EH (cell line): ENCODE data around the gene HBE1.
A peak's percentile ranks its signal among the peaks of the same experiment; 100 is the strongest.
"Not testable (repeated sequence)": the region's sequence is repeated elsewhere in the genome, so short reads cannot be mapped to it uniquely, and the experiment has no call there.

ENCODE experiments used
- DNase-seq: peaks from one replicate; pipeline ENCODE4 v3.0.0-alpha.2; 2015; ENCODE audit warnings: low read depth

The HBE1 gene

DNA sequence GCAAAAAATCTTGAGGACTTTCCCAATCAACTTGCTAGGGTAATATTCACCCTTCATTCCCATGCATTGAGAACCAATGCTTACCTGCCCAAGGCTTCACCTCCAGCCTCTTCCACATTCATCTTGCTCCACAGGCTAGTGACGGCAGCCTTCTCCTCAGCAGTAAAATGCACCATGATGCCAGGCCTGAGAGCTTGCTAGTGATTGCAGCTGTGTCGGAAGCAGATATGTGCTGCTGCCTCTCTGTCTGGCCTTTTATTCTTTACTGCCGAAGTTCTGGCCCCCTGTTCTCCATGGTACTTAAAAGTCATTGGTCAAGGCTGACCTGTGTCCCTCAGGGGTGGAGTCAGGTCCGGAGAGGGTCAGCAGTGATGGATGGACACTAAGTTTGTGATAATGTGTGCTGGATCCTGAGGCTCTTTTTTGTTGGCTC lies at the start of gene HBE1:
Gene HBE1, minus strand, starts transcription at position 231 of the 433 bp plus-strand sequence. Its CDS starts 55 bp downstream, at position 176.
- DNase-seq, result no peak

DNA sequence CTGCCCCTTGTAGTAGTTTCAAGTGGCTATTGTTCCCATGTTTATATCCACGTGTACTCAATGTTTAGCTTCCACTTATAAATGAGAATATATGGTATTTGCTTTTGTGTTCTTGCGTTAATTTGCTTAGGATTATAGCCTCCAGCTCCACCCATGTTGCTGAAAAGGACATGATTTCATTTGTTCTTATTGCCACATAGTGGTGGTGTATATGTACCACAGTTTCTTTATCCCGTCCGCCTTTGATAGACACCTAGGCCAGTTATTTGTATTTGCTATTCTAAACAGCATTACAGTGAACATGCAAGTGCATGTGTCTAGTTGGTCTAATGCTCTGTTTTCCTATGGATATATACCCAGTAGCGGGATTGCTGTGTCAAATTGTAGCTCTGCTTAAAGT lies 47.5 kb upstream of the HBE1 start:
- DNase-seq, result no peak

- DNase-seq, result peak; percentile 59
These were observed 43.7 kb upstream of the HBE1 start for GRCh38 chr11:5313326-5314023.

- no peak for DNase-seq
These were observed 40.7 kb upstream of the HBE1 start for GRCh38 chr11:5310423-5310822.

DNA sequence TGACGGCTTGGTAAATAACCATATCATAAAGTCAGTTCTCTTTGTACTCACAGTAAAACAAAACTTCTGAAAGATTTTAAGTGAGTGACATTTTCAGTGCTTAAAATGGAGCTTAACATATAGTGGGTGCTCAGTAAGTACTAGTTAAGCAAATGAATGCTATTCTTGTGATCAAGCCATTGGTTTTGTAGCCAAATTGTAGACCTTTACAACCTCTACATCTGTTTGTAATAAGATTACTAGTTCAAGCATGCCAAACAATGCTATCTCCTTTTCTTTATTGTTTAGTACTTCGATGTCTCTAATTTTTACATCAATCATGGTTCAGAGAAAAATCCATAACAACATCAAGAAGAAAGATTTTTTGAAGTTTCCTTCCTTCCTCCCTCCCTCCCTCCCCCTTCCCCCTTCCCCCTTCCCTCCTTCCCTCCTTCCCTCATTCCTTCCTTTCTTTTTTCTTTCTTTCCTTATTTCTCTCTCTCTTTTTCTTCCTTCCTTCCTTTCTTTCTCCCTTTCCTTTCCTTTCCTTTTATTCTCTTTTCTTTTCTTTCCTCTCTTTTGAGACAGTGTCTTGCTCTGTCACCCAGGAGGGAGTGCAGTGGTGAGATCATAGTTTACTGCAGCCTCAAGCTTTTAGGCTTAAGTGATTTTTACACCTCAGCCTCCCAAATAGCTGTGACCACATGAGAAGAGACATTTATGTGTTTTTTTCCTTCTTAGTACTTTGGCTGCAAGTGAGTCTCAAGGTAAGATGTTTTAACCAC lies 37.7 kb upstream of the HBE1 start:
- DNase-seq, result peak; percentile 9

GRCh38 chr11:5304046-5304445 lies 34.3 kb upstream of the HBE1 start:
- DNase-seq, result peak; percentile 49

GRCh38 chr11:5303626-5304025 lies 33.9 kb upstream of the HBE1 start:
- no peak for DNase-seq

GRCh38 chr11:5301846-5302245 lies 32.1 kb upstream of the HBE1 start, which contains the start of gene OR51B4:
Gene OR51B4, minus strand, starts transcription at chr11:5301946. Its CDS starts 0 bp downstream, at chr11:5301946.
- DNase-seq, result no peak

DNA sequence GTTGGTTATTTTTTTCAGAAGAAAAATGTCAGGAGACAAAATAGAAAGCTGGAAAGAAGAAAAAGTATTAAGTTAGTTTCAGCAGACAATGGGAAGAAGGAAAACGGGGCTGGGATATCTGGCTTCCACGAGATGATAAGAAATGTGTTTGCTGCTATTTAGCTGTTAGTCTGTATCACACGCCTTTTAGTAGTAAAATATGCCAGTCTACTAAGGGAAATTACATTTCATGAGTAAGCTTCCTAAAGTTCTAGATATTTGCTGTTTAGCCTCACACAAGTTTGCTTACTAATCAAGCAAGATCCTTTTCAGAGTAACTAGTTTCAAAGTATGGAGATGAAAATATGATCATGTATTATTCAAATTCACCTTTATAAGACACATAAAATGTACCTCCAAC lies 30.5 kb upstream of the HBE1 start:
- no peak for DNase-seq

DNA sequence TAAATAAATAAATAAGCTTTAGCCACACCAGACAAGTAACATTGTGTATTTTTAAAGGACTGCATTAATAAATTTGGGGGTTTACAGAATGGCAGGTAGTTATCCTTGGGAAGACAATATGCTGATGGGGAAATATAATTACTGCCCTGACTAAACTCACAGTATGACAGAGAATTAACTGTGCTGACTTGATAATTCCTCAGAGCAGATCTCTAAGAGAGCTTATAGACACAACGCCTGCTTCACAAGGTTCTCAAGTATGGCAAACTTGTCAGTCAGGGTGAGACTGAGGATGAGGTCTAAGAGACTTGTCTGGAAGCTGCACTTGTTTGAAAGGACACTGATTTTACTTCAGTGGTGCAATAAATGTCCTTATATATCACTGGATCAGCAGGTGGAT lies 28.7 kb upstream of the HBE1 start:
- DNase-seq, result no peak

DNA sequence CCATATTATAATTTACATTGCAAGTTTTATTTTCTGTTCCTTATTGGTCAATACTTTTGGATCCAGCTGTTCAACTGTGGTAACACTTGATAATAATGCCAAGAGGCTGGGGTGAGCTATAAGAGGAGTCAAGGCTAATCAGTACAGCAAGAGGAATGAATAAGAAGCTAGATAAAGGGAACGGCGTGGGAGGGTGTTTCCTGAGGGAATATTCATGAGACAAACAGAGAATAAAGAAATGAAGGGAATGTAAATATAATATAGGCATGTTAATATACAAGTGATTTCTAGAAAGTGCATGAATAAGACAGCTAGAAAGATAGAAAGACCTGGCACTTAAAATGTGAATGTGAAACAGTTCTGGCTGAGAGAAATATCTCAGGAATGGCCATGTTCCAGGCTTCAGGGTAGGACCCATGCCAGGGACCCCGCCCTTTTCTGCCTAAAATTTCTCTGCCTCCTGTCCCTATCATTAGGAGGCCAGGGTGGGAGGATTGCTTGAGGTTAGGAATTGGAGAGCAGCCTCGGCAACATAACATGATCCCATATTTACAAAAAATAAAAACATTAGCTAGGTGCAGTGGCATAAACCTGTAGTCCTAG lies 28.1 kb upstream of the HBE1 start:
- no peak for DNase-seq

DNA sequence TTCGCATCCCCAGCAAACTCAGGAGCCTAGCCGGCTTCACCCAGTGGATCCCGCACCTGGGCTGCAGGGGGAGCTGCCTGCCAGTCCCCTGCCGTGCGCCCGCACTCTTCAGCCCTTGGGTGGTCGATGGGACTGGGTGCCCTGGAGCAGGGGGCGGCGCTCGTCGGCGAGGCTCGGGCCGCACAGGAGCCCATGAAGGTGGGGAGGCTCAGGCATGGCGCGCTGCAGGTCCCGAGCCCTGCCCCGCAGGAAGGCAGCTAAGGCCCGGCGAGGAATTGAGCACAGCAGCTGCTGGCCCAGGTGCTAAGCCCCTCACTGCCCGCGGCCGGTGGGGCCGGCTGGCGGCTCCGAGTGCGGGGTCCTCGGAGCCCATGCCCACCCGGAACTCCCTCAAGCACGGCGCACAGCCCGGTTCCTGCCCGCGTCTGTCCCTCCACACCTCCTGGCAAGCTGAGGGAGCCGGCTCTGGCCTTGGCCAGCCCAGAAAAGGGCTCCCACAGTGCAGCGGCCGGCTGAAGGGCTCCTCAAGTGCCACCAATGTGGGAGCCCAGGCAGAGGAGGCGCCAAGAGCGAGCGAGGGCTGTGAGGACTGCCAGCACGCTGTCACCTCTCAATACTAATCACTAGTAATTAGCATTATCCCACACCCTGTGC lies 24.7 kb upstream of the HBE1 start:
- DNase-seq, result not testable (repeated sequence)

DNA sequence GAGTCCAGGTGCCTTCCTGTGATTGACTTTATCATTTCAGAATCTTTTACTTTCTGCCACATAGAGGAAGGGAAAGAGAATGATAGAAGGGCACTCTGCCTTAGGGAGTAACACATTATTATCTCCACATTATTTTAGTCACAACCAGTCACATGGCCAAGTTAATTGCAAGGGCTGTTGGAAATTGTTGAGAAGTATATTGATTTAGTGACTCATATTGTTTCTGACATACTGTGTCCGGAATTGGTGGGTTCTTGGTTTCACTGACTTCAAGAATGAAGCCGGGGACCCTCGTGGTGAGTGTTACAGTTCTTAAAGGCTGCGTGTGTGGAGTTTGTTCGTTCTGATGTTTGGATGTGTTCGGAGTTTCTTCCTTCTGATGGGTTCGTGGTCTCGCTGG lies 23.3 kb upstream of the HBE1 start:
- DNase-seq, result peak; percentile 42

DNA sequence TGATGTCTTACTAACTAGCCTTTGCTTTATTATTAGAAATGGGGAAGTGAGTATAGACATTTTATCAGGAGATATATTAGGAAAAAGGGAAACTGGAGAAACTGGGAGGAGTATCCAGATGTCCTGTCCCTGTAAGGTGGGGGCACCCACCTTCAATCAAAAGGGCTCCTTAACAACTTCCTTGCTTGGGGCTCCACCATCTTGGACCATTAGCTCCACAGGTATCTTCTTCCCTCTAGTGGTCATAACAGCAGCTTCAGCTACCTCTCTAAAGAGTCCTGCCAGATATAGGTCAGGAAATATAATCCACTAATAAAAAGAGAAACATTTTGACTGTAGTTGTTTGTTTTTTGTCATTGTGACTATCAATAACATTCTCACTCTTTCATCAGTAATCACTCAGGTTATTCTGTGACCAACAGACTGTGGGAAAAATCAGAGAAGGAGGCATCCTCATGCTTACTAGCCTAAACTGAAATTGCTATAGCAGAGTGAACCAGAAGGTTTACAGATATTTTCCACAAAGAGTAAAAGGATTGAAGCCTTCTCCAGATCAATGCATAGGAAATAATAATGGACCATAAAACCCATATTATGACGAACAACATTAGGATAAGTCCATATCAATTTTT lies 21.6 kb upstream of the HBE1 start:
- peak; percentile 48 for DNase-seq

DNA sequence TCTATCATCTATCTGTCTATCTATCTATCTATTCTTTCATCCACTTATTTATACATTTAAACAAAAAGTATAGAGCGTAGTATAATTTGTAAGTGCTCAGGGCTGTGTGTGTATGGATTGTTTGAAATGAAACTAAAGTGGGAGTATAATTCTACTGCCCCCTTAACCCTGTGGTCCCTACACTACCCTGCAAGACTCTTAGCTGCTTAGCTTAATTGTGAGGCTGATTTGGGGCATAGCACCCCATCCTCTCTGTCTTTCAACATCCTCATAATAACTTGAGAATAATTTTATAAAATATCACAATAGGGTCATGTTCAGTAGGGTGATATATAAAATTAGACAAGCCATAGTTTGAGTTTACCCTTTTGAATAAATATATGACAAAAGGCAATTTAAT lies 20.4 kb upstream of the HBE1 start:
- DNase-seq, result no peak

- peak; percentile 59 for DNase-seq
These were observed 20.0 kb upstream of the HBE1 start for GRCh38 chr11:5289696-5290095.

DNA sequence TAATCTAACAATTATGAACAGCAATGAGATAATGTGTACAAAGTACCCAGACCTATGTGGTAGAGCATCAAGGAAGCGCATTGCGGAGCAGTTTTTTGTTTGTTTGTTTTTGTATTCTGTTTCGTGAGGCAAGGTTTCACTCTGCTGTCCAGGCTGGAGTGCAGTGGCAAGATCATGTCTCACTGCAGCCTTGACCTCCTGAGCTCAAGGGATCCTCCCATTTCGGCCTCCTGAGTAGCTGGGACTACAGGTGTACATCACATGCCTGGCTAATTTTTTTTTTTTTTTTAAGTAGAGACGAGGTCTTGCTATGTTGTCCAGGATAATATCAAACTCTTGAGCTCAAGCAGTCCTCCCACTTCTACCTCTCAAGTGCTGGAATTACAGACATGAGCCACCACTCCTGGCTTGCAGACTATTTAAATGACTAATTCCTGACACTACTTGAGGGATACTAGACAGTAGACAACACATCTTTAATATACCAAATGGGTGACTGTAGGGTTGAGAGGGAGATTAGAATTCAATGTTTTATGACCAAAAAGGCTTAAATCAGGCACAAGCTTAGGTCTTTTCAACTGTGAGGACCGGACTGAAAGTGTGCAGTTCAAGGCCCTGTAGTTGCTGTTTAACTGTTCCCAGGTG lies 19.3 kb upstream of the HBE1 start:
- peak; percentile 65 for DNase-seq

- DNase-seq, result peak; percentile 57
These were observed 18.6 kb upstream of the HBE1 start for GRCh38 chr11:5288108-5288905.

GRCh38 chr11:5286901-5287300 lies 17.2 kb upstream of the HBE1 start:
- DNase-seq, result no peak

- no peak for DNase-seq
These were observed 16.6 kb upstream of the HBE1 start for GRCh38 chr11:5286351-5286750.
